ENCODE measurements around the gene SCN11A. TPM values are rescaled to one million over a fixed set of nuclear protein-coding genes. Genes with fewer than 3 reads are reported as not detected.

SCN11A gene
- total RNA-seq, 1 experiment from 2014 or later, result 0.05 TPM

DNA sequence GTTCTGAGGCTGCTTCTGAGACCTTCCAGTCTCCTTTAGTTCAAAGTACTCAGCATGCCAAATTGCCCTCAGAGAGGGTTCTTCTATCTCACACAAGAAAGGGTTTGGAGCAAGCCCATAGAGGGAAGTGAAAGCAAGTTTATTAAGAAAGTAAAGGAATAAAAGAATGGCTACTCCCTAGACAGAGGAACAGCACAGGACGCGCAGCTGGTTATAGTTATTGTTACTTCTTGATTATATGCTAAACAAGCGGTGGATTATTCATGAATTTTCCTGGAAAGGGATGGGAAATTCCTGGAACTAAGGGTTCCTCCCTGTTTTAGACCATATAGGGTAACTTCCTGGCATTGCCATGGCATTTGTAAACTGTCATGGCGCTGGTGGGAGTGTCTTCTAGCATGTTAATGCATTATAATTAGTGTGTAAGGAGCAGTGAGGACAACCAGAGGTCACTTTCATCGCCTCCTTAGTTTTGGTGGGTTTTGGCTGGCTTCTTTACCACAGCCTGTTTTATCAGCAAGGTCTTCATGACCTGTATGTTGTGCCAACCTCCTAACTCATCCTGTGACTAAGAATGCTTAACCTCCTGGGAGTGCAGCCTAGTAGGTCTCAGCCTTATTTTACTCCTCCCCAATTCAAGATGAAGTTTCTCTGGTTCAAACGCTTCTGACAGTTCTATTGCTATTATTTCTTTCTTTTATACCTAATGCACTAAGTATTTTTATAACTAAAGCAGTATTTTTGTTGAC, 26.3 kb downstream of the SCN11A start:
- DNase-seq (ENCODE audit: low read depth, low spot score), result no peak
- Histone ChIP-seq H3K27ac (ENCODE audit: low read depth, low read length) (no peak overlapping the region), H3K36me3 (ENCODE audit: control insufficient read depth in 1 of 2, insufficient read depth in 2 of 2, low read length in 2 of 2) (no peaks in the 10 kb centered on the region), H3K4me3 (replicated peaks in 1 of 2; ENCODE audit: low read depth in 1 of 2, low read length in 2 of 2) (no peak overlapping the region), H3K9me2 (ENCODE audit: insufficient read depth) (no peaks in the 10 kb centered on the region), H3K9me3 (ENCODE audit: control insufficient read depth in 1 of 2, insufficient read depth in 1 of 2, low read depth in 1 of 2, low read length in 2 of 2) (no peaks in the 10 kb centered on the region), H4K20me1 (ENCODE audit: insufficient read depth) (no peaks in the 10 kb centered on the region), H3K4me1 (ENCODE audit: control insufficient read depth in 1 of 2, insufficient read depth in 2 of 2, low read length in 2 of 2) (no peaks in the 10 kb centered on the region), H3K4me2 (ENCODE audit: low read length) (no peak overlapping the region), H3K79me2 (ENCODE audit: insufficient read depth, low read length) (no peaks in the 10 kb centered on the region), H3K9ac (ENCODE audit: low read length) (no peak overlapping the region), H2AFZ (ENCODE audit: low read depth, low read length, poor library complexity, severe bottlenecking) (no peak overlapping the region), H3K27me3 (ENCODE audit: insufficient read depth, low read length) (peaks cover 6% of the 10 kb centered on the region)
- ATAC-seq, result no peak
- RAD21 ChIA-PET (ENCODE audit: low non-redundant PET in 1 of 2, low total read pairs in 2 of 2, uncharacterized antibody in 2 of 2, unreplicated experiment in 2 of 2), result no interaction called here
- POLR2A ChIA-PET, result no interaction called here
- intact Hi-C loops (cut with micrococcal nuclease), result no loop called here
- no TSS peak for BruUV-seq (replicated peaks)
- TF ChIP-seq EZH2phosphoT487 (IDR thresholded peaks at IDR 0.05; ENCODE audit: borderline replicate concordance) (no peak), CBX3 (IDR thresholded peaks at IDR 0.05; ENCODE audit: low read depth) (no peak)
- TF ChIP-seq, protein P1, sequence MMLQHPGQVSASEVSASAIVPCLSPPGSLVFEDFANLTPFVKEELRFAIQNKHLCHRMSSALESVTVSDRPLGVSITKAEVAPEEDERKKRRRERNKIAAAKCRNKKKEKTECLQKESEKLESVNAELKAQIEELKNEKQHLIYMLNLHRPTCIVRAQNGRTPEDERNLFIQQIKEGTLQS (IDR thresholded peaks at IDR 0.05), result no peak
- CTCF ChIA-PET, result no interaction called here

DNA sequence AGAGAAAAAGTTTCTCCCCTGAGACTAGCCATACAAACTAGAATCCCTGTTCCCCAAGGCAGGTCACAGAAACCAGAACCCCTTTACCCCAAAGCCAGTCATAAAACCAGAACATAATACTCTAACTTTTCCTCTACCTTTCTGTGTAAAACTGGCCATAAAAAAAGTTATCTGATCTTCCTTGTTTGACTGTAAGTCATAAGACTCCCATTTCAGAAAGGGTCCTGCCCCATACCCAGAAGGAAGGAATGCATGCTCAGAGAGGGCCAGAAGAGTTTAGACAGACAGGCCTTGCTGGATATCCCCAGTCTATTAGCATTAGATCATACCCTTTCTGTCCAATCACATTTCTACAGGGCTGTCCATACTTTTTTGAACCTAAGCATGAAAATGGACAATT, 27.2 kb downstream of the SCN11A start:
- CTCF ChIA-PET, result no interaction called here
- H3K36me3 ChIP-seq (ENCODE audit: control insufficient read depth in 1 of 2, insufficient read depth in 2 of 2, low read length in 2 of 2), result no peaks in the 10 kb centered on the region
- no peaks in the 10 kb centered on the region for H3K9me3 ChIP-seq (ENCODE audit: control insufficient read depth in 1 of 2, insufficient read depth in 1 of 2, low read depth in 1 of 2, low read length in 2 of 2)
- ATAC-seq (no peak), DNase-seq (ENCODE audit: low read depth, low spot score) (no peak)
- no peak overlapping the region for H3K4me2 ChIP-seq (ENCODE audit: low read length)
- no peak overlapping the region for H2AFZ ChIP-seq (ENCODE audit: low read depth, low read length, poor library complexity, severe bottlenecking)
- no TSS peak for BruUV-seq (replicated peaks)
- H3K9me2 ChIP-seq (ENCODE audit: insufficient read depth), result no peaks in the 10 kb centered on the region
- H3K9ac ChIP-seq (ENCODE audit: low read length), result no peak overlapping the region
- peaks cover 14% of the 10 kb centered on the region for H3K27me3 ChIP-seq (ENCODE audit: insufficient read depth, low read length)
- H4K20me1 ChIP-seq (ENCODE audit: insufficient read depth), result no peaks in the 10 kb centered on the region
- H3K4me3 ChIP-seq (replicated peaks in 1 of 2; ENCODE audit: low read depth in 1 of 2, low read length in 2 of 2), result no peak overlapping the region
- RAD21 ChIA-PET (ENCODE audit: low non-redundant PET in 1 of 2, low total read pairs in 2 of 2, uncharacterized antibody in 2 of 2, unreplicated experiment in 2 of 2), result no interaction called here
- POLR2A ChIA-PET, result no interaction called here
- no peaks in the 10 kb centered on the region for H3K4me1 ChIP-seq (ENCODE audit: control insufficient read depth in 1 of 2, insufficient read depth in 2 of 2, low read length in 2 of 2)
- intact Hi-C loops (cut with micrococcal nuclease), result no loop called here
- H3K79me2 ChIP-seq (ENCODE audit: insufficient read depth, low read length), result no peaks in the 10 kb centered on the region
- no peak overlapping the region for H3K27ac ChIP-seq (ENCODE audit: low read depth, low read length)
- TF ChIP-seq CEBPB (IDR thresholded peaks at IDR 0.05; ENCODE audit: low read depth) (no peak), YY1 (IDR thresholded peaks at IDR 0.05; ENCODE audit: extremely low read depth, insufficient replicate concordance, low read depth, low read length) (no peak), ELF1 (IDR thresholded peaks at IDR 0.05; ENCODE audit: borderline replicate concordance, low read depth) (no peak), TCF7L2 (IDR thresholded peaks at IDR 0.05; ENCODE audit: borderline replicate concordance, extremely low read depth, insufficient read depth, insufficient read length) (no peak), EZH2 (IDR thresholded peaks at IDR 0.05) (no peak), RAD21 (IDR thresholded peaks at IDR 0.05; ENCODE audit: low read depth) (no peak), SRF (IDR thresholded peaks at IDR 0.05; ENCODE audit: low read depth) (no peak), JUND (IDR thresholded peaks at IDR 0.05) (no peak)
- TF ChIP-seq, protein P2, sequence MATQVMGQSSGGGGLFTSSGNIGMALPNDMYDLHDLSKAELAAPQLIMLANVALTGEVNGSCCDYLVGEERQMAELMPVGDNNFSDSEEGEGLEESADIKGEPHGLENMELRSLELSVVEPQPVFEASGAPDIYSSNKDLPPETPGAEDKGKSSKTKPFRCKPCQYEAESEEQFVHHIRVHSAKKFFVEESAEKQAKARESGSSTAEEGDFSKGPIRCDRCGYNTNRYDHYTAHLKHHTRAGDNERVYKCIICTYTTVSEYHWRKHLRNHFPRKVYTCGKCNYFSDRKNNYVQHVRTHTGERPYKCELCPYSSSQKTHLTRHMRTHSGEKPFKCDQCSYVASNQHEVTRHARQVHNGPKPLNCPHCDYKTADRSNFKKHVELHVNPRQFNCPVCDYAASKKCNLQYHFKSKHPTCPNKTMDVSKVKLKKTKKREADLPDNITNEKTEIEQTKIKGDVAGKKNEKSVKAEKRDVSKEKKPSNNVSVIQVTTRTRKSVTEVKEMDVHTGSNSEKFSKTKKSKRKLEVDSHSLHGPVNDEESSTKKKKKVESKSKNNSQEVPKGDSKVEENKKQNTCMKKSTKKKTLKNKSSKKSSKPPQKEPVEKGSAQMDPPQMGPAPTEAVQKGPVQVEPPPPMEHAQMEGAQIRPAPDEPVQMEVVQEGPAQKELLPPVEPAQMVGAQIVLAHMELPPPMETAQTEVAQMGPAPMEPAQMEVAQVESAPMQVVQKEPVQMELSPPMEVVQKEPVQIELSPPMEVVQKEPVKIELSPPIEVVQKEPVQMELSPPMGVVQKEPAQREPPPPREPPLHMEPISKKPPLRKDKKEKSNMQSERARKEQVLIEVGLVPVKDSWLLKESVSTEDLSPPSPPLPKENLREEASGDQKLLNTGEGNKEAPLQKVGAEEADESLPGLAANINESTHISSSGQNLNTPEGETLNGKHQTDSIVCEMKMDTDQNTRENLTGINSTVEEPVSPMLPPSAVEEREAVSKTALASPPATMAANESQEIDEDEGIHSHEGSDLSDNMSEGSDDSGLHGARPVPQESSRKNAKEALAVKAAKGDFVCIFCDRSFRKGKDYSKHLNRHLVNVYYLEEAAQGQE (IDR thresholded peaks at IDR 0.05; ENCODE audit: low read depth), result no peak
- TF ChIP-seq, protein P3, sequence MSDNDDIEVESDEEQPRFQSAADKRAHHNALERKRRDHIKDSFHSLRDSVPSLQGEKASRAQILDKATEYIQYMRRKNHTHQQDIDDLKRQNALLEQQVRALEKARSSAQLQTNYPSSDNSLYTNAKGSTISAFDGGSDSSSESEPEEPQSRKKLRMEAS (IDR thresholded peaks at IDR 0.05), result no peak
- TF ChIP-seq, protein P4, sequence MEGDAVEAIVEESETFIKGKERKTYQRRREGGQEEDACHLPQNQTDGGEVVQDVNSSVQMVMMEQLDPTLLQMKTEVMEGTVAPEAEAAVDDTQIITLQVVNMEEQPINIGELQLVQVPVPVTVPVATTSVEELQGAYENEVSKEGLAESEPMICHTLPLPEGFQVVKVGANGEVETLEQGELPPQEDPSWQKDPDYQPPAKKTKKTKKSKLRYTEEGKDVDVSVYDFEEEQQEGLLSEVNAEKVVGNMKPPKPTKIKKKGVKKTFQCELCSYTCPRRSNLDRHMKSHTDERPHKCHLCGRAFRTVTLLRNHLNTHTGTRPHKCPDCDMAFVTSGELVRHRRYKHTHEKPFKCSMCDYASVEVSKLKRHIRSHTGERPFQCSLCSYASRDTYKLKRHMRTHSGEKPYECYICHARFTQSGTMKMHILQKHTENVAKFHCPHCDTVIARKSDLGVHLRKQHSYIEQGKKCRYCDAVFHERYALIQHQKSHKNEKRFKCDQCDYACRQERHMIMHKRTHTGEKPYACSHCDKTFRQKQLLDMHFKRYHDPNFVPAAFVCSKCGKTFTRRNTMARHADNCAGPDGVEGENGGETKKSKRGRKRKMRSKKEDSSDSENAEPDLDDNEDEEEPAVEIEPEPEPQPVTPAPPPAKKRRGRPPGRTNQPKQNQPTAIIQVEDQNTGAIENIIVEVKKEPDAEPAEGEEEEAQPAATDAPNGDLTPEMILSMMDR (IDR thresholded peaks at IDR 0.05 in 2 of 3, conservative IDR thresholded peaks at IDR 0.05 in 1 of 3; ENCODE audit: borderline replicate concordance in 1 of 3, insufficient read depth in 1 of 3, low read depth in 2 of 3, low read length in 2 of 3), result no peak
- TF ChIP-seq, protein P1 (IDR thresholded peaks at IDR 0.05), result no peak
